Keratinocyte (primary cell): Measurements from ENCODE around the gene MYOM1.

ENCODE experiments used
- EZH2 ChIP-seq: IDR thresholded peaks from one replicate; pipeline ENCODE4 v1.6.1; 2012; ENCODE audit warnings: inconsistent platforms, mild to moderate bottlenecking, low read length, moderate library complexity
- TF ChIP-seq, protein P1 (sequence below), 3 experiments: IDR thresholded peaks in 1 of 3; conservative IDR thresholded peaks in 1 of 3; optimal IDR thresholded peaks in 1 of 3; 2 replicates in 2 of 3; 3 replicates in 1 of 3; pipeline versions ENCODE3 to v1.5.1; 2011; ENCODE audit warnings: low read length in 3 of 3, mild to moderate bottlenecking in 3 of 3, moderate library complexity in 2 of 3, control low read depth in 1 of 3, inconsistent platforms in 1 of 3; ENCODE audit not compliant: insufficient read depth in 2 of 3; ENCODE audit errors: extremely low read depth in 1 of 3

DNA sequence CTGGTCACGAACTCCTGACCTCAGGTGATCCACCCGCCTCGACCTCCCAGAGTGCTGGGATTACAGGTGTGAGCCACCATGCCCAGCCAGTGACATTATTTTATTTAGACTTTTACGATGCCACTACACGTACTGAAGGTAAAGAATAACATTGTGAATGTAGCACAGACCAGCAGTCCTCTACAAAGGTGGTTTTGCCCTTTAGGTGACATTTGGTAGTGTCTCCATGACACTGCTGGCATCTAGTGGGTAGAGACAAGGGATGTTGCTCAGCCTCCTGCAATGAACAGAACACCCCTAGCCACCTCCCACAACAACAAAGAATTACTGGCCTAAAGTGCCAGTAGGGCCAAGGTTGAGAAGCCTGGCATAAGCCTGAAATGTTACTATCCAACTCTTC lies 69.5 kb downstream of the MYOM1 start:
- TF ChIP-seq, protein P1, sequence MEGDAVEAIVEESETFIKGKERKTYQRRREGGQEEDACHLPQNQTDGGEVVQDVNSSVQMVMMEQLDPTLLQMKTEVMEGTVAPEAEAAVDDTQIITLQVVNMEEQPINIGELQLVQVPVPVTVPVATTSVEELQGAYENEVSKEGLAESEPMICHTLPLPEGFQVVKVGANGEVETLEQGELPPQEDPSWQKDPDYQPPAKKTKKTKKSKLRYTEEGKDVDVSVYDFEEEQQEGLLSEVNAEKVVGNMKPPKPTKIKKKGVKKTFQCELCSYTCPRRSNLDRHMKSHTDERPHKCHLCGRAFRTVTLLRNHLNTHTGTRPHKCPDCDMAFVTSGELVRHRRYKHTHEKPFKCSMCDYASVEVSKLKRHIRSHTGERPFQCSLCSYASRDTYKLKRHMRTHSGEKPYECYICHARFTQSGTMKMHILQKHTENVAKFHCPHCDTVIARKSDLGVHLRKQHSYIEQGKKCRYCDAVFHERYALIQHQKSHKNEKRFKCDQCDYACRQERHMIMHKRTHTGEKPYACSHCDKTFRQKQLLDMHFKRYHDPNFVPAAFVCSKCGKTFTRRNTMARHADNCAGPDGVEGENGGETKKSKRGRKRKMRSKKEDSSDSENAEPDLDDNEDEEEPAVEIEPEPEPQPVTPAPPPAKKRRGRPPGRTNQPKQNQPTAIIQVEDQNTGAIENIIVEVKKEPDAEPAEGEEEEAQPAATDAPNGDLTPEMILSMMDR (optimal IDR thresholded peaks at IDR 0.05 in 1 of 3, IDR thresholded peaks at IDR 0.05 in 1 of 3, conservative IDR thresholded peaks at IDR 0.05 in 1 of 3; ENCODE audit: extremely low read depth in 1 of 3, insufficient read depth in 2 of 3, low read length in 3 of 3): no peak
- TF ChIP-seq EZH2: no peak
